GM18868 (cell line): Measurements from ENCODE around the gene LRRIQ1.
A peak's percentile ranks its signal among the peaks of the same experiment; 100 is the strongest.
"Not testable (repeated sequence)": the region's sequence is repeated elsewhere in the genome, so short reads cannot be mapped to it uniquely, and the experiment has no call there.

ENCODE experiments used
- ATAC-seq: cut with Tn5 transposase; IDR thresholded peaks from one replicate; pipeline ENCODE4 v1.9.1; 2021; ENCODE audit warnings: mild to moderate bottlenecking, moderate library complexity; ENCODE audit not compliant: unreplicated experiment

Gene LRRIQ1

DNA sequence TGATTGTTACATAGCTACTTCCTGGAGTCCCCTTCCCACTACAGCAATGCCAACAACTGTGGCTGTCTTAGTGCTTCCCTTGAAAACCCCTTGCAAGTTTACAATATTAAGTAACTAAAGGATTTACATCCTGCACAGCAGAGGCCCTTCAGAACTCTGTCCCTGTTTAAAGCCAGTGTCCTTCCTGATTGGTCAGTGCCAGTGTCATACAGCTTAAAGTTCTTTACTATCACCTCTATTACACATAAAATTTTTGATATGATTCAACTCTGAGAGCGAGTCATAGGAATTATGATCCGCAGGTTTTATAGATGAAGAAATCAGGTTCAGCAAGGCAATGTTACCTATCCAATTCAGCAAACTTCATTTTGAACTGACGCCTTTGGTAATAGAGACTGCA, 152.5 kb downstream of the LRRIQ1 start:
- no peak for ATAC-seq

DNA sequence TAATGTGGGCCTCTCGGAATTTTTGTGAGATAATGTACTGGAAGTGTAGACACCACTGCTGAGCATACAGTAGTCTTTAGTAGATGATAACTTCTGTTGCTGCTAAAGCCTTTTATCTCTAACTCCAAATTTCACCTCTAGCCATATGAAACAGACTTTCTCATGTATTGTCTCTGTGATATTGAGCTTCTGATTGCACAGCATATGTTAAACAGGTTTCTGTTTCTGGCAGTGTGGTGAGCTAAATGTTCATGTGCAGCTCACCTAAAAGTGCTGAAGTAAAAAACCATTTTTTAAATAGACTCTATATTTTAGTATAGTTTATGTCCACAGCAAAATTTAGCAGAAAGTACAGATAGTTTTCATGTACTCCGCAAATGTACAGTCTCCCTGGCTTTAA, 154.6 kb downstream of the LRRIQ1 start:
- ATAC-seq: no peak

DNA sequence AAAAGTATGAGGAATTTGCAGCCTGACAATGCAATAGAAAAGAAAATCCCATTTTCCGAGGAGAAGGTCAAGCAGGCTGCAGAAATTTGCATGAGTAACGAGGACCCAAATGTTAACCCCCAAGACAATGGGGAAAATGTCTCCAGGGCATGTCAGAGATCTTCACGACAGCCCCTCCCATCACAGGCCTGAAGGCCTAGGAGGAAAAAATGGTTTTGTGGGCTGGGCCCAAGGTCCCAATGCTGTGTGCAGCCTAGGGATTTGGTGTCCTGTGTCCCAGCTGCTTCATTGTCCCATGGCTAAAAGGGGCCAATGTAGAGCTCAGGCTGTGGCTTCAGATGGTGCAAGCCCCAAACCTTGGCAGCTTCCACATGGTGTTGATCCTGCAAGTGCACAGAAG, 167.7 kb downstream of the LRRIQ1 start:
- ATAC-seq: not testable (repeated sequence)

DNA sequence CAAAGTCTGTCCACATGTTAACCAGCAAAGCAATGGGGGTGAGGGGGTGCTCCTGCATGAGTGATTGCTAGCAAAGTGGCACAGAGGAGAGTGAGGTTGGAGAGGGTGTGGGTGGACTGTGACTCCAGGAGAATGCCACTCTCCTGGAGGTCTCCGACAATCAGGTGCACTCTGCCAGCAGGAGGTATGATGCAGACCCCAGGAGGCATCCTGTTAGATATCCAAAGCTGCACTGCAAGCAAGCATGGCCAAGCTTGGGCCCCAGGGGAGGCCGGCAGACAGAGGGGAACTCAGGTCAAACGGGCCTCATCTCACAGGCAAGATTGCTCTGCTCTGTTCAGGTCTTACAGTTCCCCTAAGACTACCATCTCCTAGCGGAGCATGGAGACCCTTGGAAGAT, 170.4 kb downstream of the LRRIQ1 start:
- no peak for ATAC-seq

DNA sequence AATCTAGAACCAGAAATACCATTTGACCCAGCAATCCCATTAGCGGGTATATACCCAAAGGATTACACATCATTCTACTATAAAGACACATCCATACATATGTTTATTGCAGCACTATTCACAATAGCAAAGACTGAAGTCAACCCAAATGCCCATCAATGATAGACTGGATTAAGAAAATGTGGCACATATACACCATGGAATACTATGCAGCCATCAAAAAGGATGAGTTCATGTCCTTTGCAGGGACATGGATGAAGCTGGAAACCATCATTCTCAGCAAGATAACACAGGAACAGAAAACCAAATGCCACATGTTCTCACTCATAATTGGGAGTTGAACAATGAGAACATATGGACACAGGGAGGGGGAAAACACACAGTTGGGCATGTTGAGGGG, 188.2 kb downstream of the LRRIQ1 start:
- ATAC-seq: not testable (repeated sequence)

DNA sequence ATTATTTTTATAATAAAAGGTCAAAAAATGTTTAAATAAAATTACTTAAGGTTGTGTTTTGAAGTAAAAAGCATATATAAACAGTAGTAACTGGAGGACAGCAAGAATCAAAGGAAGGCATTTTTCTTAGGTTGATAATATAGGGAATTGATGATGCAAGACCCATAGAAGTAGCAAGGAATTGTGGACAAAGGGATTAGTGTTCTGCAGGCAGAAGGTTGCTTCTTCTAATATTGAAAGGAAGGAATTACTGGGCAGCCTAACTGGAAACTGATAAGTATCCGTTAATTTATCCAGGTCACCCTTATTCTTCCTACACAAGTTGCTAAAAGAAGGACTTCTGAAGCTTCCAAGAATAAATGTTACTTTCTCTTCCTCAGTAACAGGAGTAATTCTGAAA, 189.3 kb downstream of the LRRIQ1 start:
- no peak for ATAC-seq

DNA sequence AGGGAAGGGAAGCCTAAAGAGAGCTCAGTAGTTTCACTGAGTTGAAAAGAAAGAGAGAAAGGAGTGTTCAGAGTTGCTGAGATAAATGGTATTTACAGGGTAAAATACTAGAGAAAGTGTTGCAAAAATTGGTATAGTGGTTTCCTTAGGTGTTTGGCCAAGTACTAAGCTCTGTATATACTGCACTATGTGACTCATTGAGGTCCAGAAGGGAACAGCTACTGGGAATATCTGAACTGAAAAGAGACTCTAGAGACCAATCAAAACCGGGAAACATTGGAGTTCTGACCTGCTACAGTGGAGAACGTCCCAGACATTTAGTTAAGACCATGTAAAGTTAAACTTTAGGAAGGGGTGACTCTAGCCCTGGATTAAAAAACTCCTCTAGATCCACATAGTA, 201.2 kb downstream of the LRRIQ1 start:
- ATAC-seq: no peak

DNA sequence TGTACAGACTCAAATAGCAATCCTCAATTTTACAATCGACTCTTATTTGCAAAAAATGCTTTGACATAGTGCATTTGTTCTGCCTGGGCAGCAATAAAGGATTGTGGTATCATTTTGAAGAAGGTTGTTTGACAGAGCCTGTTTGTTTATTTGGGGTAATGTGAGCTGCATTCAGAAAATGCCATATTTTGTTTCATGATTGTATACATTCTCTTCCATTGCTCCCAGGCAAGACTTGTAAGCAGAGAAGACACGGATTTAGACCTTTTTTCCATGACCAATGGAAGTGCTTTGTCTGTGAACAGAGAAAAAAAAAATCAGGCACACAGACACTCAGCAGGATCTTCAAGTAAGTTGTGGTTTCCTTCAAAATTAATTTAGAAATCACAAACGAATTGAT, 208.4 kb downstream of the LRRIQ1 start:
- no peak for ATAC-seq

DNA sequence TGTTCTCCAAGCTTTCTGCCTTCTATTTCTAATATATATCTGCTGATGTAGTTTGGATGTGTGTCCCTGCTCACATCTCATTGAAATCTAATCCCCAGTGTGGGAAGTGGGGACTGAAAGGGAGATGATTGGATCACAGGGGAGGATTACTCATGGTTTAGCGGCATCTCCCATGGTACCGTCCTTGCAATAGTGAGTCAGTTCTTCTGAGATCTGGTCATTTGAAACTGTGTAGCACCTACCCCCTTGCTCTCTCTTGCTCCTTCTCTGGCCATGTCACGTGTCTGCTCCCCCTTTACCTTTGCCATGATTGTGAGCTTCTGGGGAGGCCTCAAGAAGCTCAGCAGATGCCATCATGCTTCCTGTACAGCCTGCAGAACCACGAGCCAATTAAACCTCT, 217.7 kb downstream of the LRRIQ1 start:
- no peak for ATAC-seq

DNA sequence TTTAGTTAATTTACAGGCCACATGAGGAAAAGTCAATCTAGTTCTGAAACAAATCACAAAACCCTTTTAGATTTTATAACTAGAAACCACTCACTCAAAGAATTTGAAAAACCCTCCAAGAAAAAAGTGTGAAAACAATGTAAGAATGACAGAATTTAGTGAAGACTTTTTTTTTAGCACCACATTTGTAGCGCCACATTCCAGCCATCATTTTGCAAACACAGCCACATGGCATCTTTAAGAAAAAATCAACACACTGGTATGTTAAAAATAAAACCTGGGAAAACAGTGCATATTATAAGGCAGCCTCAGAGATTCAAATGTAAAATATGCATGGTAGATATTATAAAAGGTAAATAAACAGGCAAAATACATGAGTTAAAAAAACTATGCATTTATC, 221.5 kb downstream of the LRRIQ1 start:
- no peak for ATAC-seq

DNA sequence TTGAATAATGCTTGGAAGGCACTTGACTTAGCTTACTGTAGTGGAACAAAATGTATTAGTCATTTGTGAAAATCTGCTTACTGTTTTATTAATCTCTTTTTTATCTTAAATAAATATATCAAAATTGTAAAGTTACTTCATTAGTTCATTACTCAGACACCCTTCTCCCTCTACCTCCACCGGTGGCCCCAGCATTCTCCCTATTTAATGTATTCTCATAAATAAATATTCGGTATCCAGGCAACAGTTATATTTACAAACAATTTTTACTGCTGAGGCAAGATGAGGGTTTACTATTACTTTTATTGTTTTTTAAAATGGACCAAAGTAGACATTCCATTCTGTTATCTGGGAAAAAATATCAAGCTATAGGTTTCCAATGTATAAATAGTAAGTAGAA, 224.3 kb downstream of the LRRIQ1 start:
- ATAC-seq: no peak

DNA sequence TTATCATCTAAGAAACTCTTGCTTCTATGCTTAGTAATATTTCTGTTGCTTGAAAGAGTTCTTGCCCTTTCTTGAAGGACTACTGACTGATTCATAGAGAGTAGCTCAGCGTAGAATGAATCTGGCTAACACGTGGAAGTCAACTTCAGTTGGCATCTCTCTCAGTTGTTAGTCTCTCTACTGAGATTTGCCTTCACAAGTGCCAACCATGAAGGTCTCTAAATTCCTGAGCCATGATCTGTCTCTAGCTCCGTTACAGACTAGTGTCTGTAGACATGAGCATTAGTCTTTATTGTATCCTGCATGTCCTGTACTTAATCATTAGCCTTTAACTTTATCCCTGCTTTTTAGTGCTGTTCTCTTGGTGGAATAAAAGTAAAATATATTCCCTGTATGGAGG, 224.7 kb downstream of the LRRIQ1 start:
- no peak for ATAC-seq

DNA sequence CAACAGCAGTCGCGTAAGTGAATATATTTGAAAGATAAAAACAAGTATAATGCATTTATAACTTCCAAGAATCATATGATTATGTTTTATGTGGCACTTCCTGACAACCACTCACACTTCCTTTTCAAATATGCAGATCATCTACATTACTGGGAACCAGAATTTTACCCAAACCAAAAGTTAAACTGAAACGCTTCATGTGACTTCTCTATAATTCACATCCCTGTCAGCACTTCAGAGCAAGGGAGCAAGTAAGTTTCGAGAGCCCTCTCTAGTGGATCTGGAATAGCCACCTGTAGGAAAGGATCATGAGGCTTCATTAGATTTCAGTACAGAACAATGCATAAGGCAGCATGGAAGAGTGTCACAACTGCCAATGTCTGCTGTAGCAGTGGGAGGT, 230.2 kb downstream of the LRRIQ1 start:
- ATAC-seq: no peak

DNA sequence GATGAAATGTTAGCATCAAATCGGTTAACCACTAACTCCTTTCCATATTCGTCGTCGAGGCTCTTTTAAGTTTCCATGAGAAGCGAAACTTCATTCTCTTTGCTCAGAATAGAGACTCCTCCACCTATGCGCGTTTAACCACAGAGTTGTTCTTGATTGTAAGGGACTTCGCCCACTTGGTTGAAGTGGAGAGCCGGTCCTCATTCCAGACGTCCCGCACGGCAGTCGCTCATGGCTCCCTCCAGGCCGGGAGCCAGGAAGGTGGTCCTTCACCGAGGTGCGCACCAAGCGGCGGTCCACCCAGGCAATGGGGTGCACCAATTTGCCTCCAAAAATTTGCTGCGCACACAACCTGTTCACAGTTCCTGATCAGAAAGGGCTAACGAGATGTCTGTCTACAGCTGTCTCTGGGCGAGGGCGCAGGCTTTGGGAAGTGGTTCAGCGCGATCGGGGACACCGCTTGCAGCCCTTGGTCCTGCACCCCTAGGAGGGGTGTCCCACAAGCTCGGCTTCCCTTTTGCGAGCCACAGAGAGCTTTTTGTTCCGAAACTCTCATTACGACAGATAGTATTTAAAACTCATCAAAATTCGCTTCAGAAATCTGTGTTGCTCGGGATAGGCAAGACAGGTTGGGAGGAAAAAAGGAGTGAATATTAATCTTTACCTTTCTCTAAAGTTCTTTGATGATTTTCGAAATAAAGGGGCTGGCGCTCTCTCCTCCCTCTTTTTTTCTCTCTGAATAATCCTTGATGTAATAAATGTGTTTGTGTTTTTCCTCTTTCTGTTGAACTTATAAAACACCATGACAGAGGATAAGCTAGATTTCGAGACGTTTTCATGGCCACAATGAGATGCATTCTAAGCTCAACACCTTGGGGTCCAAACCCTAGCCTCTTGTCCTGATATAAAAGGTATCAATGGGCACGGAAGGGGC, 237.5 kb downstream of the LRRIQ1 start:
- ATAC-seq: peak; percentile 67

DNA sequence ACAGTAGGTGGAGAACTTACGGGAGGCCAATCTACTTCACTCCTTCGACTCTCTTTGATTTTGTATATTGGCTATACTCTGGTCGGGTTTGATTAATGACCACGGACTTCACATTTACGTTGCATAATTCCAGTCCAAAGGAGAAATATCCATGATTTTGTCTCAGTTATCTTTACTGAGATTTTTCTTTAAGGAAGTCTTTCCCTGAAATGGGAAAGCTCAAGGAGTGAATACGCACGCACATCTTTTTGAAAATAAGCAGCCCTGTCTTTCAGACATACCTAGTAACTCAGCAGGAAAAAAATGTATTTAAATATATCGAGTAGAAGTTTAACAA, 238.1 kb downstream of the LRRIQ1 start:
- ATAC-seq: no peak

DNA sequence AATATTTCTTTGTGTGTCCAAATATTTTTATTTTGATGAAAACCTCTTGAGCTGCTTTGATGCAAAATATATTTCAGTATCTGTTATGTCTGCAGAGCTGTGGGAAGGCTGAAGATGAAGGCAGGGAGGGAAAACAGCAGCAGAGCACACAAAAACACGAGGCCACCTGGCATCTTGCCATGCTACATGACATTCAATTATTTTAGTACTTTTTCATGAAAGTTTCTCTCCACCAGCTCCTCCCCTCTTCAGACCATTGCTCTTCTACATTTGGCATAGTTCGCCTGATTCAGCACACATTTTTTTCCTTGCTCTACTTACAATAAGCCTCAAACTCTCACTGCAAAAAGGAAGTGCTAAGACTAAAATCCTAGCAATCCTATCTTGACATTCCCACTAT, 239.2 kb downstream of the LRRIQ1 start:
- no peak for ATAC-seq

DNA sequence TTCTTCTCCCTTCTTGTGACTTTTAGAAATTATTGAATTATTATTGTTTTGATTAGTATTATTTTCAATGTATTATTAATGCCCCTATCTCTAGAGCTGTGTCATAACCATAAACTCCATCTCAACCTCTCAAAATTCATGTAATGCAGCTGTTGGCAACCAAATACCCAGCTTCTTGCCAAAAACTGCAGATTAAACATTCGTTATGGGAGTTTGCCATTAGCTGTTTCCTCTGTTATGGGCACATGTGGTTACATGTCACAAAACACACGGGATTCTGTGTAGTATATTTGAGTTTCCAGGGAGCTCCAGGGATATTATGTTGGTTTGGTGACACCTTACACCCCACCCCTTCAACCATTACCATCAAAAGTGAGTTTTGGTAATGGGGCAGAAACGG, 241.0 kb downstream of the LRRIQ1 start:
- no peak for ATAC-seq

DNA sequence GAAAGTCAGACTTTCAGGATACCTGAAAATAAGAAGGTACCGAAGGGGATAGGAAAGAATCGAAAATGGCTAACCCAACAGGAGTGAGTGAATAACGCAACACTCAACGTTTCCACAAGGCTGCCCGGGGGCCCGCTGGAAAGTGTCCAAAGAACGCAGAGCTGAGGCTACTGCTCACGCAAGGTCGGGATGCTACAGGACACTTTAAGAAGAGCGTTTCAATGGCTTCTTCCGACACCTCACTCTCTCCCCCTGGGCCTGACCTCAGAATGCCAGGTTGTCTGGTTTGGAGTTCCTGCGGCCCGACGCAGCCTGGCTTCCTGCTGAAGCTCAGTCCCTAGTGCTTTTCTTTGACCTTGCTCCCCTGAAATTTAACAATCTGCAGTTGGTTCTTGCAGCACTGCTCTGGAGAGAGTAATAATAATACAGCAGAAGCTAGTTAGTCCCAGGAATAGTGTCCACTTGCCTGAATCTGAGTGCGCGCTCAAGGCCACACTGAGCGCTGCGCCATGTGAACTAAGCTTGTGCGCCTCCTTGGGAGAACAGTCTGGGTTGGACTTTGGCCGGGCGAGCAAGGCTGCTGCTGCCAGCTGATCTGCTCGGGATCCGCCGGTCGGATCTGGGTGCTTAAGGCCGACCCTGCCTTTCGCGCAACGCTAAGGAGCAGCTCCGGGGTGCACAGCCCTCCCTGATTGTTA, 241.9 kb downstream of the LRRIQ1 start:
- no peak for ATAC-seq

DNA sequence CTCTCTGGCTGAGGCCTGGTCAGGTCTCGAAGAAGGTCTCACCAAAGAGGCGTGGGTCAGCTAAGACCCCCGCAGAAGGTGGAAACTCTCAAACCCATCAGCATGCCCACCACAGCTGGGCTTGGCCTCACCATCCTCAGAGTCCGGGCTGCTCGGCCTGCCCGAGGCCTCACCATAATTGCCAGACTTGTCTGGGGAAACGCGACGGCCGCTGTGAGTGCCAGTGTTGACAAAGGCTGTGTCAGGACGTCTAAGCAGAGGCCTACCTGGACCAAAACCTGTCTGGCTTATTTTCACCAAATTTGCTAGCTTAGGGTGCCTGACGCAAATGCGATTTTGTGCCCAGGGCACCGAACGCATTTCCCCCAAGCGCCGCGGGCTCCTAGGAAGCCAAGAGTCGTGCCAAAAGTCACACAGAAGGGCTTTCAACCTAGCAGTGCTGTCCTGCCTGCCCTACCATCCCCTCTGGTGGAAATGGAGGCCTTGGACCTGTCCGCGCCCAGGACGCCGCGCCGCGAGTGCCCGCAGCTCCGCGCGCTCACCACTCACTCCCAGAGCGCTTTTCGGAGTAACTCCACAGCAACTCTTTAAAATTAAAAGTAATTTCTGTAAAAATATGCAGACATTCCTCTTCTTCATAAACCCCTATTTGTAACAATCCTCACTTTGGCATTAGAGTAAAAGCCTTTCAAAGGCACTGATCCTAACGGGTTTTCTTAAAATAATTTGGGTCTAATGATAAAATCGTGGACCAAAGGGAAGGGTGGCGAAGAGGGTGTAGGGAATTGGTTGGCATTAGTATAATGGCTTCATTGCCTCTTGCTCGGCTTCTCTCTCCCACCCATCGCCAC, 242.7 kb downstream of the LRRIQ1 start:
- no peak for ATAC-seq

DNA sequence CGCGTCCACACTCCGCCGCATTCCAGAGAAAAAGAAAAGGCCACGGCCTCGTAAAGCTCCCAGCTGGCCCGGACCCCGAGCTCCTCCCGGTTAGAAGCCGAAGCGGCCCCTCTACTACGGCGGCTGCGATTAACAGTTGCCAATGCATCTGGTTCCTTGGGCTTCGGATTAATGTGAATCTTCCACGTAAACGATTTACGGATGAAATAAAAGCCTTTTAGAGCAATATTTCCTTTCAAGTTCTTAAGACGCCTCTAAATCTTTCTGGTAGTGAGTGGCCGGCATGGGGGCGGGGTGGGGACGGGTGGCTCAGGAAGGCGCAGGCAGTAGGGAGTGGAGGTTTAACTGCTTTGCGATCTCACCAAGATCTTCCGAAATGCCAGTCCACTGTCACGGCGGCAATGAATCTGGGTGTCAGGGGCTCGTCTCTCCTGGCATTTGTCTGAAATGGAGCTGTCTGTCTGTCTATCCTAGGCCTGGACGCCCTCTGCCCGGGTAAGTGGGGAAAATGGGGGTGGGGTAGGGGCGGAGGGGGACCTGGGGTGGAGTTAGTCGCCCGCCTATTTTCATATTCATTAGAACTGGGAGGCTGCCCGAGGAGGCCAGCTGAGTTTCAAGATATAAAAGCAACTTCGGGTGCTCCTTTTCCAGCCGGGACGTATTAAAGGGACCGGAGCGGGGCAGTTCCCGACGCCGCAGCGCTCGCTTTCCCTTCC, 243.5 kb downstream of the LRRIQ1 start:
- ATAC-seq: no peak
